NCI-H2196 treated with DMSO at 0.1 percent for 48 hours (cell line): ENCODE results near the gene SPAG16.

Source experiments
- DNase-seq: peaks from one replicate; lab custom pipeline; 2025; ENCODE audit not compliant: unreplicated experiment; lab: John Stamatoyannopoulos, UW

SPAG16 gene

DNA sequence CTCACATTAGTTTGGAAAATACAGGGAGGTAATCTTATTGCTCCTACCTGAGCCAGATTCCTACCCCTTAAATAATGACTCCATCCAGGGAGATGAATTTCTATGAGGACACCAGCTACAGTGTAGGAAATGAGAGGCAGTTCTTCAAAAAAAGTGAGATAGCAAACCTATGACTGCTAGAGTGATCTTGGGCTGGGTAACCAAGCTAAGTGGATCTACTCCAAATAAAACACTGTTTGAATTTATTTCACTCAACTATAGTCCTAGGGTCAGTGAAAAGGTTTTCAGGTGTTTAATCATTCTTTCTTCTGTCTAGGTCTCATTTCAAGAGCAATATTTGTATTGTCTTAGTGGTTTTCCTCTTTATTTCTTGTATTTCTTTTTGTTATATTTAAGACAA is 854.5 kb downstream of the SPAG16 start:
- no peak for DNase-seq

DNA sequence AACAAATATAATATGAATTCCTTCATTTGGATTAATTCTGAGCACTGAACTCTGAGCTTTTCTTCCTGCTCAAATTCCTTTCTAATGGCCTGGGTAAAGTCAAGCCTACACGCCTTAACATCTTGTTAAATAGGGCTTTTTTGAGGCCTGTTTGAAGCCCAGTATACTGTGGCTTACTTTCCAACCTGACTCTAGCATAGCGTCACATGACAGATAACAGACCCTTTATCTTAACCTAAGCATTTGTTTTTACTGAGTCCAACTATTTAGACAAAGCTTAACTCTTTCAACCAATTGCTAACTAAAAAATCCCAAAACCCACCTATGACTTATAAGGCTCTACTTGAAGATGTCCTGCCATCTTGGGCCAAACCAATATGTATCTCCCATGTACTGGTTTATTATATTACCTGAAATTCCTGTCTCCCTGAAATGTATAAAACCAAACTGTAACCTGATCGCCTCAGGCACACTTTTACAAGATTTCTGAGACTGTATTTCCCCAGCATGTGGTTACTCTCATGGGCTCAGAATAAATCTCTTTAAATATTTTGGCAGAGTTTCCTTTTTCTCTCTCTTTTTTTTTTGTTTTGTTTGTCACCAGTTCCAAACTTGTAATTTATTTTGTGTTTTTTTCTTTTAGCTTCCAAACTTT is 855.5 kb downstream of the SPAG16 start:
- DNase-seq: no peak

DNA sequence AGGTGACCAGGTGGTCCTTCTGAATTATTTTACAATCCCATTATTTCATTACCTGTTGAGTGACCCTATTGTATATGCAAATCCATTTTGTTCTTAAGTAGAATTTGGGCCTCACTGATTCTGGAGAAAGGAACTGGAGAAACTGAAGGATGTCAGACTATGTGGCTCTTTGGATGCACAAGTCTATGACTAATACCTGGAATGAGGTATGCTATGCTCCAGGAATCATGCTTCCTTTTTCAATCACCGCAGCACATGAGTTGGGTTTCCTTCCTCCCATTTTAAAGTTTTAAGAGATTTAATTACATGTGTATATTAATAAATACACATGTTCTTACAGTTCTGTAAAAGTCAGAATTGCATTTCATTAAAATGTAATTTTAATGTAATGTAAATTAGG is 872.7 kb downstream of the SPAG16 start:
- DNase-seq: no peak

DNA sequence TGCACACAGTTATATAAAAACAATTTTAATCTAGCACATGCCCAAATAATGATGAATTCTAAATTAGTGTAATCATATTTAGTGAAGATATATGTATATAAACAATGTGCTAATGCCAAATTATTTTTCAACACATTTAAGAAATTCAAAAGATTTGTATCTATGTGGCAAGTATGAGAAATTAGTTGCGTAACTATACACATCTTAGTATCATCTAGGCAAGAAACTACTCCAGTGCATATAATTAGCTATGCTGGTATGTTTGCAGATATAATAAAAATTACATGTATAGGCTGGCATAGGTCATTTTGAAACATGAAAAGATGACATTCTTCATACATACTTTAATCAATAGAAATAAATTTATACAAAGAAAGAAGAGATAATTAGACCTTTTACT is 874.6 kb downstream of the SPAG16 start:
- DNase-seq: no peak

DNA sequence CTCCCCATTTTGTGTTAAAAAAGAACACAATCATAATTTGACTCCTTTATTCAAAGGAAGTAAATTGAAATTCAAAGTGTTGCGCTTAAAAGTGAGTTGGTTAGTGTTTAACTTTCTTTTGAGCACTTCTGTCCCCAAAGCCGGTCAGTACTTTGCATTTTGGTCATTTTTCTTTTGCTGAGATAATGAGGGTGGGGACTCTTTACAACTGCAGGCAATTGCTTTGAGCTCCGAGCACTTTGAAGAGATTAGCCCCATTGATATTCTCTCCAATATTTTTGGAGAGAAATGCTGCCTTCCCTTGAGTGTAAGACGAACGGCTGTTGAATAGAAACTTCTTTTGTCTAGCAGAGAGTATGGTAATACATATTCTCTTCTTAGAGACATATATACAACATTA is 885.0 kb downstream of the SPAG16 start:
- no peak for DNase-seq

DNA sequence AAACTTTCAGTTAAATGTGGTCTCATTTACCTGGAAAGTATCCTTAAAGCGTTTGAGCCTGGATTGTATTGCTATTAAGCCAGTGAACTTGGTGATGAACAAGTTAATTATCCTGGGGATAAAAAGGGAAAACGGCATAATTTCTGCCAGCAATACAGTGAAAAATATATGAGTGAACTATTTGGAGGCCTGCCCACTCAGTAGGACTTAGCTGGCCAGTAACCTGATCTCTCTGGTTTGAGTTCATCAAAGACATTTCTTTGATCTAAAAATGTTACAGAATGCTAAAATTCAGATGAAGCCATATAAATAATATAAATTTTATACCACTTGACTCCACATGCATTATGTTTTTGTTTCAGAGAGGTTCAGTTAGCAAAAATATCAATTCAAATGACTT is 885.5 kb downstream of the SPAG16 start:
- no peak for DNase-seq

DNA sequence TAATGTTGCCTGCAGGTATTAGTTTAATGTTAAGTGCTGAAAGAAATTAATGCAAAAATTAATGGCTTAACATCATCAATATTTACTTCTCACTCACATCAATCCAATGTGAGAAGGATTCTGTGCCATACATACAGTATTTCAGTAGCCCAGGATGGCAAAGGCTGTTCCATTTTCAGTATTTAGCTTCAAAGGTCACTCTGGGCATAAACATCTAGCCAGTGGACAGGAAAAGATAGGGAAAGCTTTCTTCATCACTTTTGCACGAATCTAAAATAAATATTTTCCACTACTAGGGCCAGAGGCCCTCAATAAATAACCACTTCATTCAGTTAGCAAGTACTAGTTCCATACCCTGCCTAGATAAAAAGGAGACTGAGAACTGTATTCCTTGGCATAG is 890.3 kb downstream of the SPAG16 start:
- no peak for DNase-seq

DNA sequence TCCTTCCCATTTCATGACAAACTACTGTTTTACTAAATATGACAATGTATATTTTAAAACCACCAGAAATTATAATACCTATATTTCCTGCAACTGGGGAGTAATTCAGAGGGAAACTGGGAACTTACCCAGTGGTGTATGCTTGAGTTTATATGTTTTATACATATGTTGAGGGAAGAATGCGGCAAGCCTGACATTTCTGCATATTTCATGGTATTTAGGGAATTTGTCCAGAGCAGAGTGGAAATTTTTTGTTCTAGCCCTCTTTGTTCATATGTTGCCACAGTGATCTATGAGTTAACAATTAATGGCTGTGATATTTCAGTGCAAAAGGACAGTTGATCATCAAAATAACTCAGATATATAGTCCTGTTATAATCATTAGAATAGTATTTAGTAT is 895.8 kb downstream of the SPAG16 start:
- DNase-seq: no peak

DNA sequence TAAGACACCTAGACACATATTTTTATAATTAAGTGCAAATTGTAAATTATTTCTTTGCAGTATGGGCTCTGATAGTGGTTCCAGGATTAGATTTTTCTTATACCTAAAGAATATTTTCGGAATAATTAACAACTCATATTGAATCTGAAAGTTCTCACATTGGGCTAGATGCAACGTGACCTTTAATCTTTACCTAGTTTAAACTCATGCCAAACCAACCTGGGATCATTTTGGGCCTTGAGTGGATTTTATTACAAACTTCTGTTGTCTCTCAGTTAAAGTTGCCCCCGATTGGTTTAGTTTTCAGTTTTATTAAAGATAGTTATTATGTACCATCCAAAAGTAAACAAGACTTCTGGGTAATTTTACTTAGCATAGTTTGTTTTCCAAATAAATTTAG is 896.4 kb downstream of the SPAG16 start:
- DNase-seq: no peak

DNA sequence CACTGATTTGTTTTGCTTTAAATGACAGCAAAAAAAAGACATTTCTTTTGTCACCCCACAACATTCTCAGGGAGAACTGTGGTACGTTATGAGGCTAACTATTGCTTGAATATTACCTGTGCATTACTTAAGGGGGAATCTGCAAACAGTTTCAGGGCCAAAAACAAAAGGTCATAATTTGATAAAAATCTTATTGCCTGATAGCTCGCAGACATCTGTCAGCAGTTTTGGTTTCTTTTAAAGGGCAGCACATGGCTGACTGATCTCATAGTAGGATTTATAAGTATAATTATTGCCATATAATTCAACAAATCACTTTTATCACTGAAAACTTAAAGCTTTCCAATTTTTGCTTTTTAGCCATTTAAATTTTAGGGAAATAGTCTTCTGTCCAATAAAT is 900.2 kb downstream of the SPAG16 start:
- DNase-seq: no peak

DNA sequence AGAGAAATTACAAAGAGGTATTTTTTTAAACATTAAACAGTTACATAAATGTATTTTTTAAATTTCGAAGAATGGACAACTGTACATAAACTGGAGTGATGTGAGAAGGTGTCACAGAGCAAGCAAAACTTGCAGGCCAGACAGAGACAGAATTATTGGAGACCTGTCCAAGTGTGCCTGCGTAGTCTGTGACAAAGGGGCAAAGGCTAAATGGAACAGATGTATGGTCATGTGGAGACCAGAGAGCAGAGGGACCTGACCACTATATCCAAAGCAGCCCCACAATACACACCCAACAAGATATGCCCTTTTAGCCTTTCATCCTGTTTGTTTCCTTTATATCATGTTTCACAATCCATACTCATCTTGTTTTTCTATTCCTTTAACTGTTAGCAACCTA is 901.3 kb downstream of the SPAG16 start:
- no peak for DNase-seq

DNA sequence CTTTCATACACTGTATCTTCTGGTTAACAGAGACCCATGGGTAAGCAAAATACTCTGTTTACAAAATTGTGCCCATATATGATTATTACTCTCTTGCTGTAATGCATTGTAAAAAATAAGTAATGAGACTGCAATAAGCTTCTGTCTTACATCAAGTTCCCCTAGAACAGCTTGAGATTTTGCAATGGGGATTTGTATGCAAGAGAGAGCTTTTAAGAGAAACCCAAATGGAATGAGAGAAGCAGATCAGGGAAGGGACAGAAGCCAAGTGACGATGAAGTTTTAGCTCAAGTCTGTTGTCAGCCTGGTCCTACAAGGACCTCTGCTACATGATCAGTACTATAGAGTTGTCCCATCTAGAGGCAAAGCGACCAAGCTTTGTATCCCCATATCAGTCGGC is 908.4 kb downstream of the SPAG16 start:
- no peak for DNase-seq

DNA sequence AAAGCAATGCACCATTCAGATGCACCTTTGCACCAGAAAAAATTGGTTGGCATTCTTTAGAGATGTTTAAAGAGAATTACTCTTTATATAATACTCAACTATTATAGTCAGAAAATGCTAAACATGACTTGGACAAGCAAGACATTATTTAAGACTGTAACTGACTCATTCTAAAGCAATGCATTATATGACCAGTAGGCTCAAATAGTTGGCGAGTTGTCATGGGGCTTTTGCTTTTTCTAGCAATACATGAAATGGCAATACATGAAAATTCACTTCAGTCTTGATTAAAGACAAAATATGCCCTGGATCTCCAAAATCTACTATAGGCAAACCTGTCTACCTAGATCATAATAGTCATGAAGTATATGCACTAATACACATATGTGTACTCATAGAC is 909.7 kb downstream of the SPAG16 start:
- DNase-seq: no peak

DNA sequence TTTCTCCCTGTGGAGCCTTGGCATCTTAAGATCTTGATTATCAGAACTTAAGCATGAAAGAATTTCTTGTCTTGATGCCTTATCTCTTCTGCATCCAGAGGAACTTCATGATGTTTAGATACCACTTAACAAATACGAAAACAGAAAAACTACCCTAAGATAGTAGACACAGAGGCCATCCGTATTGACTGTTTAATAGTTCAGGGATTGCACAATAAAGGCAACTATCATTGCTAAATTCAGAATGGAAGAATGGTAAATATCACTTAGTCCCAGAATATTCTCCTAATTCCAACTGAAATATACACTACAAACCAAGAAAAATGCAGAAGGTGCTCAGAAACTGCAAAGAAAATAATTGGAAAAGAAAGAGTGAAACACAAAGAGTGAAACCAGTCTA is 912.0 kb downstream of the SPAG16 start:
- no peak for DNase-seq

DNA sequence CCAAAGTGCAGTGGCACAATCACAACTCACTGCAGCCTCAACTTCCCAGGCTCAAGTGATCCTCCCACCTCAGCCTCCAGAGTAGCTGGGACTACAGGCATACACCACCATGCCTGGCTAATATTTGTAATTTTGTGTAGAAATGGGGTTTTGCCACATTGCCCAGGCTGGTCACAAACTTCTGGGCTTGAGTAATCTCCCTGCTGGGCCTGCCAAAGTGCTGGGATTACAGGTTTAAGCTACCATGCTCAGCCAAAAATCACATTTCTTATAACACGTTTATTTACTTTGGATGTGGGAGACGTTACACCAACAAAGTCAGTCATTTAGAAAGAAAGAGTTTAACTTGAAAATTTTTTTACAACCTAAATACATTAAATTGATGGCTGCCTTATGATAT is 917.6 kb downstream of the SPAG16 start:
- DNase-seq: no peak

DNA sequence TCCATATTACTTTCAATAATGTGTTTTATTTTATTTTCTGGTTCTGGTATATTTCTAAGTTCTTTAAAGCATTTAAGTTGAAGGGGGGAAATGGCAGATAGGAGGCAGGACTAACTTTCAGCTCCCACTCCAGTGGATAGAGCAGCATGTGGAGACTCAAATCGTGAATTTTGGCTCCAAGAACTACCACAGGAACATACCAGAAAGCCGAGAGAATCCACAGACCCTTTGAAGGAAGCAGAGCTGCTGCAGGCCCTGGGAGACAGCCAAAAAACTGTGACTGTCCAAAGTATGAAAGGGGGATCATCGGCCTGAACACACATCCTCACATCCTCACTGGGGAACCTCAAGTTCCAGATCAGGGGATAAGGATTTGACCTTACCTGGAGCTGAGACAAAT is 919.0 kb downstream of the SPAG16 start:
- DNase-seq: no peak

DNA sequence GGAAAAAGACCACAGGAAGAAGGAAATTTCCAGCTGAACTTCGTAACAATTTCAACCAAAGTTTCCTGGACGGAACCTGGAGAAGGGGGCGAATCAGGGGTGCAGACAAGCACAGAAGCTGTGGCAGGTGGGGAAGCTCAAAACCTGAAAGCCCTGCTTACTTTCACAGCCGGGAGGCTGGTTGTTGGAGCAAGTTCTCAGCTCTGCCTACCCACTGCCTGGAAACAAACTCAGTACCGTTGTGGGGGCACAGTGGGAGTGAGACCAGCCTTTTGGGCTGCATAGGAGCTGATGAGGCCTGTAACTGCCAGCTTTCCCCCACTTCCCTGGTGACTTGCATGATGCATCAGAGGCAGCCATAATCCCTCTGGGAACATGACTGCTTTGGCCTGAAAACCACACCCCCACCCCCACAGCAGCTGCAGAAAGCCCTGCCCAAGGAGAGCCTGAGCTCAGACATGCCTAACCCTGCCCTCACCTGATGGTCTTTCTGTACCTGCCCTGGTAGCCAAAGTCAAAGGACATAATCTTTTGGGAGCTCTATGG is 919.6 kb downstream of the SPAG16 start:
- no peak for DNase-seq

DNA sequence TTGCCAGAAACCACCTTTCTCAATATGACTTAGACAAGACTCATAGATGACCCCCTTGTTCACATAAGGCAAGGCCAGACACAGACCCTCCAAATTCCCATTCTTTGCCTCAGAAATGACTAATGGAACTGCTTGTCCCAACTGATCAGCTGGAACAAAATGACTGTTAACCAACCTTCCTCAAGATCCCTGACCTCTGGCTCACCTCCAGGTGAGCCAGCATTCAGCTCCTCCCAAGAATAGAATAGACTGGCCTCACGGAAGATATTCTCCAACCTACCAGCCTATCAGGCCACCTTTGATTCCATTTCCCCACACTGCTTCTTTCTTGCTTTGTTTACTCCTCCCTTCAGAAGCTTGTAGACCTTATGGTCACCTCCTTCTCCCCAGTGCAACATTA is 930.8 kb downstream of the SPAG16 start:
- no peak for DNase-seq

DNA sequence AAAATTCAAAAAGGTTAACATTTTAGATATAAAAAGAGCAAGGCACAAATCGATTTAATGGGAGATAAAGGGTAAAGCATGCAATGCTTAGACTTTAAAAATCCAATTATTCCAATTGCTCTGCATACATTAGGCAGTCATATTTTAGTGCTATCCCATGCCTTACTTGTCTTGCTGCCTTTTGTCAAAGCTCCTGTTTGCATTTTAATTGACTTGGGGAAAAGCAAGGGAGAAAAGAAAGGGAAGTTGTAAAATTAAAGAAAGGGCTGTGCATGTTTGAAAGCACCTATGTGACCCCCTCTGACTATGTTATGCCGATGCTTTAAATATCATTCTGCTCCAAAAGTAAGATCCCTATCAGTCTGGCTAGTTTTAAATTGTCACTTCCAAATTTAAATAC is 932.9 kb downstream of the SPAG16 start:
- DNase-seq: no peak

DNA sequence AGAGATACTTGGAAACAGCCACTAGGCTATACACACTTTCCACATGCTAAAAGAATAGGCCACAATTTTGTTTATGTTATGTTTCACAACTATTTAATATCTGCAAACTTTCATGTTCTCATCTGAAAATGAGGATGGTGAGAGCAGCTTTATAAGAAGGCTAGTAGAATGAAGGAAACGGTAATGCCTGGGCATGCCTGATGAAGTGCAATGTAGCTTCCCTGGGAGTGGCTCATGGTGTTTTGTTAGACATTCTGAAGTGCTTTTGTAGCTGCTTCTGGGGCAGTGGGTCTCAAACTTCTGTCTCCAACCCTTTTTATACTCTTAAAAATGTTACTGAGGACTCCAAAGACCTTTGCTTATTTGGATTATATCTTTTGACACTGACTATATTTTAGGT is 933.3 kb downstream of the SPAG16 start:
- DNase-seq: no peak

DNA sequence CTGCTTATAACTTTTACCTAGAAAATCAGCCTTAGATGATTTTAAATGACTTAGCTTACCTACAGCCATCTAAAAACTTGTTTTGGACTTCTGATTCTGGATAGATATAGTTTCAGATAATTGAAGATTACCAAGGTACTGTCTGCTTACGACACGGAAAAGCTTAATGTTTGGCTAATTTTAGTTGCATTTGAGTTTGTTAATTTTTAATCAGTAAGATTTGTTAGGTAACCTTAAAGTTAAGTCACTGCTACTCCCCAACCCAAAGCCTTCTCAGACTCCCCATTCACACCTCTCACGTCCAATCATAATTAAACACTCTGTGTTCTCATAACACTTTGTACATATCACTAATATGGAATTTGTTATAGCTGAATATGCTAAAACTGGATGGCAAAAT is 936.0 kb downstream of the SPAG16 start:
- DNase-seq: no peak

DNA sequence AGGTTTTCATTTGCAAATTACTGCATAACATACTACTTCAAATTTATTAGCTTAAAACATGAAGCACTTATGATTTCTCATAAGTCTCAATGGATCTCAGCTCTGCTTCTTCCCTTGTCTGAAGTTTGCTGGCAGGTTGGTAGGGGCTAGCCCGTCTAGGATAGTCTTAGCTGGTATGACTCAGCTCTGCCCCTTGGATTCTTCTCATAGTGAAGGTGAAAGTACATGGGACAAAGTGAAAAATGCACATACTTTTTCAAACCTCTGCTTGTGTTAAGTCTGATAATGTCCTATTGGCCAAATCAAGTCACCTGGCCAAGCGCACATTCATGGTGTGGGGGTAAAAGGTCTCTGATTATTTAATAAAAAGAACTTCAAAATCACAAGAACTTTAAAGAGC is 941.8 kb downstream of the SPAG16 start:
- DNase-seq: no peak

DNA sequence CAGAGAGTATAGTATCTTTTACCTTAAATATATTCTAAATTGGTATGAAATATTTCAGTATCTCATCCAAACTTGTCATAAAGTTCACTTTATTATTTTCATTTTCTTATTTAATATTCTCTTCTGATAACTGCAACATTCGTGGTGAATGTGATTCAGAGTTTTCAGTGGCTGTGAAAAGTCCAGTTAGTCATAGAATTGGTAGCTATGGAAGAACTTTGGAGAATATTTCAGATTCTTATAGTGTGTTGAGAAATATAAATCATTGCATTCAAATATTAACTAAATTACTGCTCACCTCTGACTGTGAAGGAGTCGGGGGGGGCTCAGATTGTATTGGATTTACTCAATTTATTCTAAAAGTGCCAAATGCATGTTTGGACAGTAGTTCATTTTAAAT is 948.0 kb downstream of the SPAG16 start:
- DNase-seq: no peak
